Body of pancreas (tissue), 4 donors: ENCODE measurements around the gene PDGFA. TPM values are rescaled to one million over a fixed set of nuclear protein-coding genes. Genes with fewer than 3 reads are reported as not detected.

ENCODE experiments used
- ATAC-seq: fragments of 150-250 bp; one replicate; pipeline ENCODE4 v1.9.1; 2016
- DNase-seq, 4 donors: peaks; one replicate each; pipeline ENCODE4 v3.0.0-alpha.2; 2019
- H3K27ac ChIP-seq, 4 donors: fragments of 200-600 bp; sonication (generic); 1 replicate in 3 of 4; 2 replicates in 1 of 4; pipeline versions ENCODE4 v1.5.1 to v1.6.1; 2016 to 2019; ENCODE audit warnings: mild to moderate bottlenecking in 1 of 4, mixed read lengths in 1 of 4, moderate library complexity in 1 of 4
- H3K27me3 ChIP-seq, 2 donors: fragments of 200-600 bp; sonication (generic); one replicate each; pipeline ENCODE4 v1.6.0; 2016; ENCODE audit warnings: mild to moderate bottlenecking in 1 of 2
- H3K36me3 ChIP-seq, 2 donors: fragments of 200-600 bp; sonication (generic); replicated peaks in 1 of 2; 2 replicates each; pipeline ENCODE4 v1.5.1; 2016; ENCODE audit warnings: low read depth in 2 of 2; ENCODE audit not compliant: insufficient read depth in 1 of 2
- H3K4me1 ChIP-seq: fragments of 200-600 bp; sonication (generic); one replicate; pipeline ENCODE4 v1.6.0; 2016
- H3K4me3 ChIP-seq, 2 donors: fragments of 200-600 bp; sonication (generic); 1 replicate in 1 of 2; 2 replicates in 1 of 2; pipeline ENCODE4 v1.5.1; 2016 to 2019
- H3K9me3 ChIP-seq, 3 donors: fragments of 200-600 bp; sonication (generic); 1 replicate in 2 of 3; 2 replicates in 1 of 3; pipeline ENCODE4 v1.5.1; 2016
- CTCF ChIP-seq, 7 experiments: fragments of 450-650 bp in 4 of 7; fragments of 200-600 bp in 3 of 7; sonication (generic) in 3 of 7; IDR thresholded peaks; one replicate each; pipeline ENCODE4 v1.5.1; 2016 to 2019; ENCODE audit warnings: antibody characterized with exemption in 7 of 7
- POLR2A ChIP-seq, 3 donors: fragments of 450-650 bp; IDR thresholded peaks; one replicate each; pipeline ENCODE4 v1.6.1; 2016; ENCODE audit warnings: antibody characterized with exemption in 3 of 3, mild to moderate bottlenecking in 2 of 3
- WGBS, 2 donors: methylation state at CpG; one replicate each; pipeline ENCODE4 v1.1.5; 2017; 5-methylcytosine and 5-hydroxymethylcytosine counted together
- intact Hi-C: fragments of 100-400 bp; cut with DNase I; formaldehyde crosslinking; loops from one replicate; pipeline ENCODE4 v1.15.1; 2023
- total RNA-seq, 2 donors: library from RNA; depleted of rRNA; stranded (reverse); fragments of >200 nt; gene quantifications; one replicate each; pipeline ENCODE4 v1.1.0, GENCODE V29; 2016

PDGFA gene
- total RNA-seq, 2 donors from 2014 or later: 58.6 to 59.3 TPM

DNA sequence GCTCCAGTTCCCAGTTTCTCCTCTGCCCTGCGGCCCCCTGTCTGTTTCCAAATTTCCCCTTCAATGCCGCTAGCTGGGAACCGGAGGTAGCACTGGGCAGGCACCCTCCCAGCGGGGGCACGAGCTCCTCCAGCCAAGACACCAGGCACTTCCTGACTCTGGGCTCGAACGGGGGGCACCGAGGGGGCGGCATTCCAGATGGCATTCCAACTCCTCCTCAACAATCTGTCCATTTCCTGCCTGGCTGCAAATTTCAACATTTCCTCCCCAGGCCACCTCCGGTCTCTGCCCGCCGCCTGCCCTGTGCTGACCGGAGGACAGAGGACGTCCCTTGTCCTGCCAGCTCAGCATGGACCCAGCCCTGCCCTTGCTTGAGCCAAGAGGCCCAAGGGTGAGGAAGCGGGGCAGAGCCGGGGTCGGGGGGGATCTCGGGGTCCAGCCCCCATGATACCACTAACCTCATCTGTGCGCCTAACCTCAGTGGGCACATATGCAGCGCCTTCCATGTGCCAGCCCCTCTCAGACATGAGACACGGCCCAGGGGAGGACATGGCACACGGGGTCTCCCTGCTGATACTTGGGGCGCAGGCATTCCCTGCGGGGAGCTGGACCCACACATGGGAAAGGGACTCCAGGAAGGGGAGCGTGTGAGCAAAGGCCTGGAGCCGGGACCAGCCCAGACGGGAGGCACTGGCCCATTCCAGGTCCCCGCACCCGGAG, 58.0 kb downstream of the PDGFA start:
- Histone ChIP-seq H3K9me3 (no peaks in the 10 kb centered on the region), H3K27ac (no peak overlapping the region), H3K4me3 (no peak overlapping the region), H3K36me3 (no peaks in the 10 kb centered on the region), H3K27me3 (no peaks in the 10 kb centered on the region), H3K4me1 (peaks cover 17% of the 10 kb centered on the region)
- peak in 1 of 4 donors; percentile 5 for DNase-seq
- TF ChIP-seq CTCF (IDR thresholded peaks at IDR 0.05) (no peak), POLR2A (IDR thresholded peaks at IDR 0.05) (no peak)
- intact Hi-C loops: no loop called here
- ATAC-seq: no peak
- 86 to 88% methylated on average over 24 to 29 of the region's 29 CpGs for WGBS, 2 donors

DNA sequence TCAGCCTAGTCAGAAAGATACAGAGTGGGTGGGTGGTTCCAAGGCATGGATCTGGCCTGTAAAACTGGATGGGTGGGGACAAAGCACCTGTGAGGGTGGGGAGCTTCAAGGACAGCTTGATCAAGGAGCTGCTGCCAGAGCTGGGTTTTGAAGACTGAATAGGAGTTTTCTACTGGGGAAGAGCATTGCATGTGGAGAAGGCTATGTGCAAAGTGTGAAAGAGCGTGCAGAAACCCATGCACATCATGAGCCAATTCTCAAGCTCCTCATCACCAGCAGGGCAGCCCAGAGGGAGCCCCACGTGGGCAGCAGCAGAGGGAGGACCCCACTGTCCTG, 58.6 kb downstream of the PDGFA start:
- DNase-seq: no peak
- 80 to 89% methylated on average over 2 of the region's 2 CpGs for WGBS, 2 donors
- intact Hi-C loops: no loop called here

GRCh38 chr7:460374-461116, 59.1 kb downstream of the PDGFA start:
- H3K27ac ChIP-seq: no peak overlapping the region
- H3K4me3 ChIP-seq: no peak overlapping the region
- no peak for TF ChIP-seq POLR2A (IDR thresholded peaks at IDR 0.05)
- no peak for TF ChIP-seq CTCF (IDR thresholded peaks at IDR 0.05)
- ATAC-seq (peak; percentile 39), DNase-seq (peak in 2 of 4 donors; percentile 25 to 39)
- H3K9me3 ChIP-seq: no peaks in the 10 kb centered on the region
- 60 to 66% methylated on average over 6 to 26 of the region's 26 CpGs for WGBS, 2 donors
- H3K27me3 ChIP-seq: no peaks in the 10 kb centered on the region
- H3K4me1 ChIP-seq: peaks cover 19% of the 10 kb centered on the region
- no peaks in the 10 kb centered on the region for H3K36me3 ChIP-seq
- intact Hi-C loops: no loop called here

More for the DNA sequence above, 58.6 kb downstream of the PDGFA start:
- H3K4me3 ChIP-seq: no peak overlapping the region
- no peaks in the 10 kb centered on the region for H3K9me3 ChIP-seq
- no peak for ATAC-seq
- no peaks in the 10 kb centered on the region for H3K27me3 ChIP-seq
- TF ChIP-seq CTCF (IDR thresholded peaks at IDR 0.05) (no peak), POLR2A (IDR thresholded peaks at IDR 0.05) (no peak)
- peaks cover 17% of the 10 kb centered on the region for H3K4me1 ChIP-seq
- no peaks in the 10 kb centered on the region for H3K36me3 ChIP-seq
- no peak overlapping the region for H3K27ac ChIP-seq

- intact Hi-C loops: no loop called here
- Histone ChIP-seq H3K27ac (no peak overlapping the region), H3K36me3 (no peaks in the 10 kb centered on the region), H3K27me3 (no peaks in the 10 kb centered on the region), H3K9me3 (no peaks in the 10 kb centered on the region), H3K4me1 (peaks cover 21% of the 10 kb centered on the region), H3K4me3 (no peak overlapping the region)
- no peak for ATAC-seq
- 86 to 92% methylated on average over 3 to 6 of the region's 6 CpGs for WGBS, 2 donors
- TF ChIP-seq POLR2A (IDR thresholded peaks at IDR 0.05): no peak
- no peak for TF ChIP-seq CTCF (IDR thresholded peaks at IDR 0.05)
- peak in 1 of 4 donors; percentile 3 for DNase-seq
Observed at GRCh38 chr7:459584-460373, 59.9 kb downstream of the PDGFA start.
